Mesenchymal stem cell (in vitro differentiated cells and primary cell): ENCODE results near the gene F11.

Experiments used
- DNase-seq: peaks from one replicate; pipeline ENCODE4 v3.0.0-alpha.2; 2013
- H2AFZ ChIP-seq: one replicate; pipeline ENCODE4 v1.6.1; 2013; ENCODE audit warnings: low read depth, mild to moderate bottlenecking, control low read depth, inconsistent platforms, low read length, moderate library complexity
- H2AK5ac ChIP-seq: 2 replicates; pipeline ENCODE4 v1.6.1; 2013; ENCODE audit warnings: low read length, moderate library complexity, mild to moderate bottlenecking, inconsistent platforms; ENCODE audit not compliant: severe bottlenecking
- H2BK120ac ChIP-seq: one replicate; pipeline ENCODE4 v1.6.1; 2013; ENCODE audit warnings: low read depth, mild to moderate bottlenecking, inconsistent platforms, low read length, moderate library complexity
- H2BK12ac ChIP-seq, 2 experiments: one replicate each; pipeline ENCODE4 v1.6.1; 2013; ENCODE audit warnings: inconsistent platforms in 2 of 2, low read length in 2 of 2, mild to moderate bottlenecking in 2 of 2, moderate library complexity in 2 of 2, control low read depth in 1 of 2
- H2BK15ac ChIP-seq: one replicate; pipeline ENCODE4 v1.6.1; 2013; ENCODE audit warnings: mild to moderate bottlenecking, low read depth, inconsistent platforms; ENCODE audit not compliant: poor library complexity, severe bottlenecking
- H2BK5ac ChIP-seq: 2 replicates; pipeline ENCODE4 v1.6.1; 2013; ENCODE audit warnings: low read depth, mild to moderate bottlenecking, low read length, control low read depth, inconsistent platforms; ENCODE audit not compliant: poor library complexity, severe bottlenecking
- H3K14ac ChIP-seq, 2 experiments: one replicate each; pipeline ENCODE4 v1.6.1; 2013; ENCODE audit warnings: inconsistent platforms in 2 of 2, low read length in 2 of 2, control low read depth in 1 of 2, mild to moderate bottlenecking in 1 of 2, moderate library complexity in 1 of 2
- H3K18ac ChIP-seq, 2 experiments: one replicate each; pipeline ENCODE4 v1.6.1; 2013; ENCODE audit warnings: inconsistent platforms in 2 of 2, low read length in 2 of 2, control low read depth in 1 of 2, low read depth in 1 of 2, mild to moderate bottlenecking in 1 of 2
- H3K23ac ChIP-seq, 2 experiments: one replicate each; pipeline ENCODE4 v1.6.1; 2013; ENCODE audit warnings: inconsistent platforms in 2 of 2, low read length in 2 of 2, mild to moderate bottlenecking in 2 of 2, moderate library complexity in 2 of 2, control low read depth in 1 of 2
- H3K27ac ChIP-seq: 2 replicates; pipeline ENCODE4 v1.5.1; 2013; ENCODE audit warnings: mild to moderate bottlenecking, moderate library complexity, low read length, control low read depth, inconsistent platforms; ENCODE audit not compliant: poor library complexity, severe bottlenecking
- H3K27me3 ChIP-seq, 2 experiments: 2 replicates each; pipeline versions ENCODE4 v1.6.1 to v1.7.0; 2013; ENCODE audit warnings: low read length in 2 of 2, mild to moderate bottlenecking in 2 of 2, moderate library complexity in 2 of 2, control low read depth in 1 of 2, inconsistent platforms in 1 of 2; ENCODE audit not compliant: control insufficient read depth in 1 of 2, insufficient read depth in 1 of 2
- H3K36me3 ChIP-seq, 2 experiments: 2 replicates each; pipeline versions ENCODE4 v1.6.1 to v1.7.0; 2013; ENCODE audit warnings: low read length in 2 of 2, control low read depth in 1 of 2, inconsistent platforms in 1 of 2, low read depth in 1 of 2, mild to moderate bottlenecking in 1 of 2; ENCODE audit not compliant: insufficient read depth in 2 of 2, control insufficient read depth in 1 of 2
- H3K4ac ChIP-seq, 2 experiments: one replicate each; pipeline ENCODE4 v1.6.1; 2013; ENCODE audit warnings: inconsistent platforms in 2 of 2, low read length in 2 of 2, mild to moderate bottlenecking in 2 of 2, moderate library complexity in 2 of 2, control low read depth in 1 of 2, low read depth in 1 of 2
- H3K4me1 ChIP-seq: 2 replicates; pipeline ENCODE4 v1.6.1; 2013; ENCODE audit warnings: low read depth, low read length, control low read depth; ENCODE audit not compliant: control insufficient read depth, insufficient read depth
- H3K4me2 ChIP-seq: 2 replicates; pipeline ENCODE4 v1.6.1; 2013; ENCODE audit warnings: low read length, mild to moderate bottlenecking, inconsistent platforms; ENCODE audit not compliant: poor library complexity, severe bottlenecking
- H3K4me3 ChIP-seq, 2 experiments: 2 replicates each; pipeline versions ENCODE4 v1.5.1 to v1.7.0; 2013; ENCODE audit warnings: low read length in 2 of 2, mild to moderate bottlenecking in 2 of 2, control low read depth in 1 of 2, low read depth in 1 of 2; ENCODE audit not compliant: insufficient read depth in 1 of 2
- H3K79me1 ChIP-seq: replicated peaks from 2 replicates; pipeline ENCODE4 v1.6.1; 2013; ENCODE audit warnings: mild to moderate bottlenecking, control low read depth, low read length, inconsistent platforms; ENCODE audit not compliant: poor library complexity, severe bottlenecking
- H3K9ac ChIP-seq: 2 replicates; pipeline ENCODE4 v1.7.0; 2013; ENCODE audit warnings: mild to moderate bottlenecking, low read length, moderate library complexity
- H3K9me3 ChIP-seq: 2 replicates; pipeline ENCODE4 v1.7.0; 2013; ENCODE audit warnings: mild to moderate bottlenecking, low read length; ENCODE audit not compliant: control insufficient read depth
- H4K8ac ChIP-seq: one replicate; pipeline ENCODE4 v1.6.1; 2013; ENCODE audit warnings: inconsistent platforms, mild to moderate bottlenecking, low read length, moderate library complexity
- H4K91ac ChIP-seq: one replicate; pipeline ENCODE4 v1.6.1; 2013; ENCODE audit warnings: mild to moderate bottlenecking, low read length, inconsistent platforms
- WGBS: methylation state at CpG from one replicate; pipeline ENCODE4 v1.1.7; 2013; ENCODE audit warnings: mixed read lengths; 5-methylcytosine and 5-hydroxymethylcytosine counted together

The F11 gene

GRCh38 chr4:186329372-186329771 is 63.4 kb downstream of the F11 start:
- H2AFZ ChIP-seq: no peak overlapping the region
- H2AK5ac ChIP-seq: no peak overlapping the region
- no peak overlapping the region for H4K8ac ChIP-seq
- H4K91ac ChIP-seq: no peak overlapping the region
- H3K79me1 ChIP-seq: no peaks in the 10 kb centered on the region
- H3K4me1 ChIP-seq: no peaks in the 10 kb centered on the region
- no peak overlapping the region for H3K4me3 ChIP-seq
- no peak overlapping the region for H3K18ac ChIP-seq
- no peak for DNase-seq
- no peak overlapping the region for H3K9ac ChIP-seq
- H3K36me3 ChIP-seq: no peaks in the 10 kb centered on the region
- no peak overlapping the region for H3K27ac ChIP-seq
- H3K14ac ChIP-seq: no peak overlapping the region
- 97% methylated on average over 9 of the region's 15 CpGs for WGBS
- no peak overlapping the region for H2BK12ac ChIP-seq
- peaks cover 29% of the 10 kb centered on the region for H3K9me3 ChIP-seq
- H3K4me2 ChIP-seq: no peak overlapping the region
- H3K27me3 ChIP-seq: no peaks in the 10 kb centered on the region
- no peak overlapping the region for H2BK120ac ChIP-seq
- no peak overlapping the region for H3K4ac ChIP-seq
- no peak overlapping the region for H3K23ac ChIP-seq
- no peak overlapping the region for H2BK5ac ChIP-seq
- H2BK15ac ChIP-seq: no peak overlapping the region

GRCh38 chr4:186330368-186330767 is 64.4 kb downstream of the F11 start:
- H2AK5ac ChIP-seq: no peak overlapping the region
- WGBS: 73% methylated on average over 2 of the region's 3 CpGs

GRCh38 chr4:186335793-186336192 is 69.8 kb downstream of the F11 start:
- Histone ChIP-seq H3K27me3 (no peaks in the 10 kb centered on the region), H3K4me1 (no peaks in the 10 kb centered on the region), H3K9ac (no peak overlapping the region), H3K79me1 (no peaks in the 10 kb centered on the region), H4K8ac (no peak overlapping the region), H4K91ac (no peak overlapping the region), H2AK5ac (no peak overlapping the region), H3K4ac (no peak overlapping the region), H3K27ac (no peak overlapping the region), H2BK5ac (no peak overlapping the region), H3K36me3 (no peaks in the 10 kb centered on the region), H3K23ac (no peak overlapping the region), H2AFZ (no peak overlapping the region), H2BK15ac (no peak overlapping the region), H3K9me3 (peaks cover 33% of the 10 kb centered on the region), H2BK120ac (no peak overlapping the region), H3K18ac (no peak overlapping the region), H3K4me2 (no peak overlapping the region), H3K14ac (no peak overlapping the region), H3K4me3 (no peak overlapping the region), H2BK12ac (no peak overlapping the region)
- no peak for DNase-seq
- 41% methylated on average over 1 of the region's 1 CpG for WGBS

More at GRCh38 chr4:186330368-186330767, 64.4 kb downstream of the F11 start:
- no peak overlapping the region for H2BK12ac ChIP-seq
- H3K4me2 ChIP-seq: no peak overlapping the region
- no peak overlapping the region for H2BK120ac ChIP-seq
- no peaks in the 10 kb centered on the region for H3K4me1 ChIP-seq
- no peak overlapping the region for H2AFZ ChIP-seq
- H3K27ac ChIP-seq: no peak overlapping the region
- no peak overlapping the region for H3K4me3 ChIP-seq
- no peak overlapping the region for H3K18ac ChIP-seq
- H3K36me3 ChIP-seq: no peaks in the 10 kb centered on the region
- no peak overlapping the region for H3K4ac ChIP-seq
- H4K91ac ChIP-seq: no peak overlapping the region
- DNase-seq: no peak
- no peak overlapping the region for H4K8ac ChIP-seq
- H3K27me3 ChIP-seq: no peaks in the 10 kb centered on the region
- no peak overlapping the region for H3K9ac ChIP-seq
- peaks cover 35% of the 10 kb centered on the region for H3K9me3 ChIP-seq
- no peak overlapping the region for H3K23ac ChIP-seq
- no peaks in the 10 kb centered on the region for H3K79me1 ChIP-seq
- no peak overlapping the region for H2BK5ac ChIP-seq
- no peak overlapping the region for H2BK15ac ChIP-seq
- no peak overlapping the region for H3K14ac ChIP-seq
